SU-DHL-6 (cell line): Measurements from ENCODE around the gene PITX3.

ENCODE experiments used
- EZH2phosphoT487 ChIP-seq: fragments of 200-600 bp; sonication (generic), shearing (Covaris generic); conservative IDR thresholded peaks from 2 replicates; pipeline ENCODE4 v1.6.1; 2018; ENCODE audit warnings: mild to moderate bottlenecking, antibody characterized with exemption, low read length, moderate library complexity, mixed read lengths
- TF ChIP-seq, protein P1 (sequence below): fragments of 200-600 bp; sonication (generic); IDR thresholded peaks from one replicate; pipeline ENCODE4 v1.5.1; 2017; ENCODE audit warnings: antibody characterized with exemption, mild to moderate bottlenecking, low read length, moderate library complexity; ENCODE audit not compliant: insufficient read depth, poor library complexity, severe bottlenecking

DNA sequence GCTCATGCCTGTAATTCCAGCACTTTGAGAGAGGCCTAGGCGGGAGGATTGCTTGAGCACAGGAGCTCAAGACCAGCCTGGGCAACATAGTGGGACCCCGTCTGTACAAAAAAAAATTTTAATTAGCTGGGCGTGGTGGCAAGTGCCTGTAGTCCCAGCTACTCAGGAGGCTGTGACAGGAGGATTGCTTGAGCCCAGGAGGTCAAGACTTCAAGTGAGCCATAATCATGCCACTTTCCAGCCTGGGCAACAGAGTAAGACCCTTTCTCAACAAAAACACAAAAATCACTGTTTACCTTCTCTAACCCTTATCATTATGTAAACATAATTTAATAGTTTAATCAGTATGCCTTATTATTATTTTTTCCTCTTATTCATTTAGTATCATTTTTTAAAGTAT lies 48.5 kb upstream of the PITX3 start:
- TF ChIP-seq, protein P1, sequence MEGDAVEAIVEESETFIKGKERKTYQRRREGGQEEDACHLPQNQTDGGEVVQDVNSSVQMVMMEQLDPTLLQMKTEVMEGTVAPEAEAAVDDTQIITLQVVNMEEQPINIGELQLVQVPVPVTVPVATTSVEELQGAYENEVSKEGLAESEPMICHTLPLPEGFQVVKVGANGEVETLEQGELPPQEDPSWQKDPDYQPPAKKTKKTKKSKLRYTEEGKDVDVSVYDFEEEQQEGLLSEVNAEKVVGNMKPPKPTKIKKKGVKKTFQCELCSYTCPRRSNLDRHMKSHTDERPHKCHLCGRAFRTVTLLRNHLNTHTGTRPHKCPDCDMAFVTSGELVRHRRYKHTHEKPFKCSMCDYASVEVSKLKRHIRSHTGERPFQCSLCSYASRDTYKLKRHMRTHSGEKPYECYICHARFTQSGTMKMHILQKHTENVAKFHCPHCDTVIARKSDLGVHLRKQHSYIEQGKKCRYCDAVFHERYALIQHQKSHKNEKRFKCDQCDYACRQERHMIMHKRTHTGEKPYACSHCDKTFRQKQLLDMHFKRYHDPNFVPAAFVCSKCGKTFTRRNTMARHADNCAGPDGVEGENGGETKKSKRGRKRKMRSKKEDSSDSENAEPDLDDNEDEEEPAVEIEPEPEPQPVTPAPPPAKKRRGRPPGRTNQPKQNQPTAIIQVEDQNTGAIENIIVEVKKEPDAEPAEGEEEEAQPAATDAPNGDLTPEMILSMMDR, result no peak
- no peak for TF ChIP-seq EZH2phosphoT487
